IgD-negative memory B cell (primary cell): ENCODE data around the gene ADCY4. TPM values are rescaled to one million over a fixed set of nuclear protein-coding genes. Genes with fewer than 3 reads are reported as not detected.
A peak's percentile ranks its signal among the peaks of the same experiment; 100 is the strongest.

ENCODE experiments used
- H3K27ac Mint-ChIP-seq, 3 donors: one replicate each; pipeline ENCODE4 v1.8.0; 2020 to 2022; ENCODE audit warnings: mild to moderate bottlenecking in 3 of 3, mixed read lengths in 3 of 3, moderate library complexity in 1 of 3
- H3K27me3 Mint-ChIP-seq: one replicate; pipeline ENCODE4 v1.8.0; 2021; ENCODE audit warnings: mixed read lengths
- H3K36me3 Mint-ChIP-seq: one replicate; pipeline ENCODE4 v1.8.0; 2020; ENCODE audit warnings: mild to moderate bottlenecking, mixed read lengths
- H3K4me1 Mint-ChIP-seq, 3 donors: one replicate each; pipeline ENCODE4 v1.8.0; 2020 to 2022; ENCODE audit warnings: mixed read lengths in 3 of 3, mild to moderate bottlenecking in 1 of 3
- H3K4me3 Mint-ChIP-seq, 4 donors: one replicate each; pipeline ENCODE4 v1.8.0; 2020 to 2022; ENCODE audit warnings: mild to moderate bottlenecking in 4 of 4, mixed read lengths in 4 of 4, moderate library complexity in 3 of 4
- H3K9me3 Mint-ChIP-seq, 3 donors: one replicate each; pipeline ENCODE4 v1.8.0; 2020 to 2021; ENCODE audit warnings: mixed read lengths in 3 of 3, mild to moderate bottlenecking in 1 of 3
- polyA plus RNA-seq: library from polyadenylated mRNA; unstranded; fragments of 300-500 nt; fragmentation: Illumina TruSeq; gene quantifications from one replicate; pipeline ENCODE4 v1.2.3, GENCODE V29; 2021

The ADCY4 gene
- polyA plus RNA-seq, 1 donor from 2014 or later = 0.75 TPM

DNA sequence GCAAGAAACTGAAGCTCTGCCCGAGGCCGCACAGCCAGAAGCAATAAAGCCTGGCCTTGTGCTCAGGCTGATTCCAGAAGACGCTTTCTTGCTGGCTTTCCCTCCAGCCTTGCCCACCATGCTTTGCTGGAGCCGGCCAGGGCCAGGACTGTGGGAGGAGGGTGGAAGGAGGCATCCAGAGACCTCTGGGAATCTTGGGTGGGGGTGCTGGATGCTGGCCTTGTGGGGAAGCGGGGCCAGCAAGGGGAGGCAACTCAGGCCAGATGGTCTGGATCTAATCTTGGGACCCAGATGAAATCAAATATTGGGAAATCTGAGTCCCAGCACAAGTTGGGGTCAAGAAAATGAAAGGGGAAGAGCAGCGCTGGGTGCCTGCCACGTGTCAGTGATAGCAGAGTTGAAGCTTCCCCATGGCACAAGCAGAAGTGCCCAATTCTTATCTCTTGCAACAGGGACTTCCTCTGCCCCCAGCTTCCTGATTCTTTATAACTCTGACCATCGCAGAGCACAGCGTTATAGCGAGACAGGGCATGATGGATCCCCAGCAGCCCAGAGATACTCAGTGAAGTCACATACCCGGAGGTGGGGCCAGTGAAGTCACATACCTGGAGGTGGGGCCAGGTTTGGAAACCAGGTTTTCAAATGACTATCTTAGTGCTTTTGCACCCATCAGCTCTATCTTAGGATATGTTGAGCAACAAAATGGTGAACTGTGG is 57.1 kb downstream of the ADCY4 start:
- peaks cover 54 to 66% (median 55%) of the 10 kb centered on the region in 3 donors for H3K4me1 Mint-ChIP-seq
- H3K36me3 Mint-ChIP-seq = peaks cover 3% of the 10 kb centered on the region
- H3K27me3 Mint-ChIP-seq = peaks cover 3% of the 10 kb centered on the region
- H3K9me3 Mint-ChIP-seq = peaks cover 0 to 5% (median 0%) of the 10 kb centered on the region in 3 donors
- H3K4me3 Mint-ChIP-seq = peak overlapping the region in 3 of 4 donors; percentile 36 to 79 (median 75)
- peak overlapping the region; percentile 89 to 95 (median 90) for H3K27ac Mint-ChIP-seq

DNA sequence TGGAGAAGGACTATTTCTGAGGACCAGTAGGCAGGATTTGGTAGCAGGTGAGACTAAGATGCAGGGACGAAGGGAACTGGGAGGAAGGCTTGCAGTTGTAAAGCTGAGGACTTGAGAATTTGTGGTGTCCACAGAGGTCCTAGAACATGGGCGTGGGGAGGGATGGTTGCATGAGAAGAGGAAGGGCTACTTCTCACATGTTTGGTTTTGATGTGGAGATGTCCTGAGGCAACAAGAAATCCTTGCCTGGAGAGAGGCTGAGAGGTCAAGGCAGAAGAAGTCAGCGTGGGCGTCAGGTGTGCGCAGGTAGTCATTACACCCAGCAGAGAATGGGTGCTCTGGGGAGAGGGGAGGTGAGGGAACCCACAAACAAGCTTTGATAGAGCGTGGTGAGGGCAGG is 57.8 kb downstream of the ADCY4 start:
- H3K36me3 Mint-ChIP-seq = peaks cover 3% of the 10 kb centered on the region
- H3K4me1 Mint-ChIP-seq = peaks cover 57 to 73% (median 61%) of the 10 kb centered on the region in 3 donors
- peak overlapping the region in 2 of 4 donors; percentile 1 to 75 for H3K4me3 Mint-ChIP-seq
- H3K27me3 Mint-ChIP-seq = peaks cover 3% of the 10 kb centered on the region
- peak overlapping the region; percentile 50 to 95 (median 61) for H3K27ac Mint-ChIP-seq
- peaks cover 0 to 5% (median 0%) of the 10 kb centered on the region in 3 donors for H3K9me3 Mint-ChIP-seq

DNA sequence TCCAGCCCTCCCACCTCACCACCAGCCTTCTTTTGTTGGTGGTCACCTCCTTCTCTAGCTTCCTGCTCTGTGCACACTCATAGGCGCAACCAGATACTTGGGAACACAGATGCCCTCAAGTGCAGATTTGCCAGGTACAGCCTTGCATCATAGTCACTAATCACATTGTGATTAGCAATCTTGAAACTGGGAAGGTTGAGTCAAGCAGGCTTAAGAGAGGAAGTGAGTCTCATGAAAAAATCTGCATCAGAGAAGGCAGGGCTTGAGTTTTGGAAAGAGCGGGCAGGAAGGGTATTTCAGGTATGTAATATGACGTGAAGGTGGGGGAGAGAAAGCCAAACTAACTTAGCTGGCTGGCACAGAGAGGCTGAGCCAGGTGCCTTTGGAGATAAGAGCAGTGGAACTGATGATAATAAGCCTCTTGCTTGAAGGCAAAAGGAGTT is 60.7 kb downstream of the ADCY4 start:
- Mint-ChIP-seq H3K4me1 (peaks cover 45 to 59% (median 51%) of the 10 kb centered on the region in 3 donors), H3K27ac (peak overlapping the region; percentile 63 to 99 (median 96)), H3K27me3 (no peaks in the 10 kb centered on the region), H3K9me3 (peaks cover 0 to 5% (median 0%) of the 10 kb centered on the region in 3 donors), H3K4me3 (peak overlapping the region; percentile 8 to 74 (median 47)), H3K36me3 (peaks cover 3% of the 10 kb centered on the region)

DNA sequence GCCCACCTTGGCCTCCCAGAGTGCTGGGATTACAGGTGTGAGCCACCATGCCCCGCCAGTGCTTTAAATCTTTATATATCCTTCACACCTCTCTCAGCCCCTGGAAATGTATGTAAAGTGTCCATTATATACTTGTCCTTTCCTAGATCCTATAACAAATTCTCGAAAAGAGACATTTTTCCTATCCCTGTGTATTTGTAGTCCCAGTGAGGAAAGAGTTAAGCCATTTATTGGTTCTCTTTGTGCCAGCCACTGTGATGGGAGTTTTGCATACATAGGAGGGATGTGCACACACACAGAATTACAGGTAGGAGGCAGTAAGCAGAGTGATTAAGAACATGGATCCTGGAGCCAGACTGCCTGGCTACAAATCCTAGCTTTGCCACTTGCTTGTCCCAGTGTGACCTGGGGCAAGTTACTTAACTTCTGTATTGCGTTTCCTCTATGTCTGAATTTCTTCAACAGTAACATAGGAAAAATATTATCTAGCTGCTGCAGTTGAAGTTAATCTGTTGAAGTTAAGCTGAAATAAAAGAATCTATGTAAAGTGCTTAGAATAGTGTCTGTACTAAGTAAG is 61.4 kb downstream of the ADCY4 start:
- H3K36me3 Mint-ChIP-seq = peaks cover 3% of the 10 kb centered on the region
- H3K27me3 Mint-ChIP-seq = no peaks in the 10 kb centered on the region
- peaks cover 0 to 3% (median 0%) of the 10 kb centered on the region in 3 donors for H3K9me3 Mint-ChIP-seq
- H3K27ac Mint-ChIP-seq = peak overlapping the region; percentile 63 to 99 (median 96)
- H3K4me1 Mint-ChIP-seq = peaks cover 39 to 53% (median 46%) of the 10 kb centered on the region in 3 donors
- peak overlapping the region in 3 of 4 donors; percentile 31 to 79 (median 38) for H3K4me3 Mint-ChIP-seq

DNA sequence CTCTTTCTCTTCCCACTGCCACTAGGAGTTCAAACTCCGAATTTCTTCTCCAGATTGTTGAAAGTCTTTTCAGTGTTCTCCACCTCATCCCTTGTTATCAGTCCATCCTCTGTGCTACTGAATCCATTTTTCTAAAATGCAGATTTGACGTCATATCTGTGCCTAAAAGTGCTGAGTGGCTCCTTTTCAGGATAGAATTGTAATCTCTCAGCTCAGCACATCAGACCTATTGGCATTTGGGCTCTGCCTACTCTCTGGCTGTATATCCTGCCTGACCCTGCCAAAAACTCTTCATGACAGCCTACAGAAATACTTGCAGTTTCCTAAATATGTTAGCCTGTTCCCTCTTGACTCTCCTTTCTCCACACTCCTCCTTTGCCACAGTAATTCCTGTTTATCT is 62.4 kb downstream of the ADCY4 start:
- peak overlapping the region in 3 of 4 donors; percentile 48 to 96 (median 74) for H3K4me3 Mint-ChIP-seq
- H3K36me3 Mint-ChIP-seq = no peaks in the 10 kb centered on the region
- H3K27me3 Mint-ChIP-seq = no peaks in the 10 kb centered on the region
- H3K27ac Mint-ChIP-seq = peak overlapping the region; percentile 63 to 99 (median 96)
- H3K9me3 Mint-ChIP-seq = no peaks in the 10 kb centered on the region
- peaks cover 29 to 43% (median 37%) of the 10 kb centered on the region in 3 donors for H3K4me1 Mint-ChIP-seq

DNA sequence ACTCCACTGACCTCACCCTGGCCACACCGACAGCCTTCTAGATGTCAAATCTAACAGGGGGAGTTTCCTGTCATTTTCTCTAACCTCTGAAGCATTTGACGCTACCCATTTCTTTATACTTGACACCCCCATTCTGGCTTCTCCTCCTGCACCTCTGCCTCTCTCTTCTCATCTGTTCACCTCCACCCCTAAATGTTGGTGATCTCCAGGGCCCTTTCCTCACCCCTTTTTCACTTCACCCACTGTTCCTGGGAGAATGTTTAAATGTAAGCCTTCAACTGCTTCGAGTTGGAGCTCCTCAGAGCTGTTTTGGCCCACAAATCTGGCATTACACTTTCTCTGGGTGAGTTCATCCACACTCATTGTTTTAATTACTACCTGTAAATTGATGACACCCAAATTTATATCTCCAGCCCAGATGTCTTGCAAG is 63.0 kb downstream of the ADCY4 start:
- H3K4me1 Mint-ChIP-seq = peaks cover 24 to 40% (median 34%) of the 10 kb centered on the region in 3 donors
- H3K9me3 Mint-ChIP-seq = no peaks in the 10 kb centered on the region
- peak overlapping the region; percentile 89 to 96 (median 96) for H3K4me3 Mint-ChIP-seq
- H3K36me3 Mint-ChIP-seq = peaks cover 1% of the 10 kb centered on the region
- peak overlapping the region; percentile 63 to 99 (median 96) for H3K27ac Mint-ChIP-seq
- H3K27me3 Mint-ChIP-seq = no peaks in the 10 kb centered on the region

DNA sequence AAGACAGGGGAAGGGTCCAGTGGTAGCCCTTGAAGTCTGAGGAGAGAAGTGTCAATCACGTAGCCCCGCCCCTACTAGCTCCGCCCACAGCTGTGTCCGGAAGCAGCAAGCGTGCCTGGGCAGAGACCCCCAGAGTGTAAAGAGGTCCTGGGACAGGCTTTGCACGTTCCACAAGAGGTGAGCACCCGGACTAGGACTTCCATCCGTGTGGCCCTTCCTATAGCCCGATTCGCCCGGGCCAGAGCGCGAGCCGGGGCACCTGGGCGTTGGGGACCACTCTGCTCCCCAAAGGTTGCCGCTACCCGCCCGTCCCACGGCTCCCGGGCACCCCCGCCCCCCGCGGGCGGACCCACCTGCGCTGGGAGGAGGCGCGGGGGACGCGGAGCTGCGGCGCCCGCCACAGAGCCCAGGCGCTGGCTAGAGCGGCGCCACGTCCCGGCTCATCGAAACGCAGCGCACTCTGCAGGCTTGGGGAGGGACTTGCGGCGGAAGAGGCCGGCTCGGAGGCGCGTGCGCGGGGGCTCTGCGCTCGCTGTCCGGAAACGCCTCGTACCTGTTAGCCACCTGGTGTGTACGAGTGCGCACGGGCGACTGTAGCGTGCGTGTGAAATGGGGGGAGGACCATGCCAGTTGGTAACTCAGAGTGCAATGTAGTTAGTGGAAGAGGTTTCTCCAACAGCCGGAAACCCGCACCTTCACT is 63.6 kb downstream of the ADCY4 start, which contains the start of gene RABGGTA:
Gene RABGGTA (minus strand): TSS at position 464 of the 700 bp plus-strand sequence. CDS start 482 bp downstream, outside the sequence.
- Mint-ChIP-seq H3K27me3 (no peaks in the 10 kb centered on the region), H3K4me1 (peaks cover 22 to 37% (median 31%) of the 10 kb centered on the region in 3 donors), H3K9me3 (no peaks in the 10 kb centered on the region), H3K27ac (peak within 1 kb of the TSS; percentile 63 to 99 (median 96)), H3K4me3 (peak within 1 kb of the TSS; percentile 89 to 96 (median 96)), H3K36me3 (peaks cover 7% of the 10 kb centered on the region)

DNA sequence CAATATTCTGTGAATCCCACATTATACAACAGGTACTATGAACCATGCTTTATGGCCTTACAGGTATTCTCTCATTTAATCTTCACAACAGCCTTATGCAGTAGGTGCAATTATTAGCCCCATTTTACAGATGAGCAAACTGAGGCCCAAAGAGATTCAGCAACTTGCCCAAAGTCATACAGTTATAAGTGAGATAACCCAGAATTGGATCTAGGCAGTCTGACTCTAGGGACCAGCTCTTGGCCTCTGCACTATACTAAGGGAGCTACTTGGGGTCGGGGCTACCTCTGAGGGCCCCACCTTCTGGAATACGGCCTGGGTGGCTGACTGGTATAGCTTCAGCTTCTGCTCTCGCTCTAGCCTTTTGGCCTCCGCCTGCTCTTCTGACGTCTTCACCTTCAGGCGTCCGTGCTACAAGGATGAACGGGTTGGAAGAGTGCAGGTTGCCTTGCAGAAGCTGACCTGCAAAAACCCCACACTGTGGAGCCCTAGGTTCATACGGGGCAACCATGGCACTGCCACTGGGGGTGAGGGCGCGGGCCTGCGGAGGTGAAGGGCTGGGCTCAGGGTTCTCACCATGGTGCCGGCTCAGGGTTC is 64.2 kb downstream of the ADCY4 start:
- Mint-ChIP-seq H3K4me1 (peaks cover 22 to 37% (median 31%) of the 10 kb centered on the region in 3 donors), H3K36me3 (peaks cover 7% of the 10 kb centered on the region), H3K27ac (peak overlapping the region; percentile 63 to 99 (median 96)), H3K4me3 (peak overlapping the region; percentile 89 to 96 (median 96)), H3K9me3 (no peaks in the 10 kb centered on the region), H3K27me3 (no peaks in the 10 kb centered on the region)

DNA sequence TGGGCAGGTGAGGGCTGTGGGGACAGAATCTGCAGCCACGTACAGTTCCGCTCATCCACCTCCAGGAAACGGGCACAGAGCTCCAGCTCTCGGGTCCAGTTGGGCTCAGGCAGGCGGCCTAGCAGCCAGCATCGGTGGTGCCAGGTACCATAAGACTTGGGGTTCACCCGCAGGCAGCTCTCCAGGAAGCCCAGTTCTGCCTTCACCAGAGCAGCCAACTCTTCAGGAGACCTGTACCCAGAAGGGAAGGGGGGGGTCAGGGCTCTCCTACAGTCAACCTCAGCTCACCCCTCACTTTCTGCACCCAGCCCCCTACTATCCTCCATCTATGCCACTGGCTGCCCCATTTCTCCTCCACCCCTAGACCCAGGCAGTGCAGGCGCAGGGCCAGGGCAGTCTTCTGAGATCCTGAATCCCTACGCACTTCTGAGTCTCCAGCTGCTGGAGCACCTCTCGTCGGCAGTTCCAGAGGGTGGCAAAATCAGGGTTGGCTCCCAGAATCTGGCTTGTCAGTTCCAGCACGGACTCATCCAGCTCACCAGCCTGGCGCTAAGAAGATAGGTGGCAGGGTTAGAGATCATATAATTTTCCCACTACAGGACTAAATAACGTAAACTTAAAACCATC is 64.8 kb downstream of the ADCY4 start:
- Mint-ChIP-seq H3K9me3 (no peaks in the 10 kb centered on the region), H3K36me3 (peaks cover 7% of the 10 kb centered on the region), H3K27ac (peak overlapping the region; percentile 63 to 99 (median 96)), H3K27me3 (no peaks in the 10 kb centered on the region), H3K4me1 (peaks cover 20 to 32% (median 31%) of the 10 kb centered on the region in 3 donors), H3K4me3 (peak overlapping the region; percentile 30 to 96 (median 78))

DNA sequence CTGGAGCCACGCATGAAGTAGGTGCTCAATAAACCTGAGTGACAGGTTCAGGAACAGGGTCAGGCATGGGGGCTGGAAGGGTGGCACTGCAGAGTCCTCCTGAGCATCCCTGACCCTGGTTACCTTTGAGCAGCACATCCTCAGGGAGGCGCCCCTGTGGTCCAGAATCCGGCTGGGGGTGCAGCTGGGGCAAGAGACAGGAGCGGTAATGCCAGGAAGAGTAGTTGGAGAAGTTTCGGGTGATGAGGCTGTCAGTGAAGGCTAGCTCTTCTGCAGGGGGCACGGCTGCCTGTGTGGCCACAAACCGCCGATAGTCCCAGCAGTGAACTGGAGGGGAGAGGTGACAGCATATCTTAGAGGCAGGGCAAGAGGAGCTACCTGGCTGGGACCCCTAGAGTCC is 65.5 kb downstream of the ADCY4 start:
- Mint-ChIP-seq H3K36me3 (peaks cover 7% of the 10 kb centered on the region), H3K27ac (peak overlapping the region in 1 of 3 donors; percentile 30)

More for the DNA sequence above, 65.5 kb downstream of the ADCY4 start:
- peaks cover 19 to 31% (median 30%) of the 10 kb centered on the region in 3 donors for H3K4me1 Mint-ChIP-seq
- no peaks in the 10 kb centered on the region for H3K9me3 Mint-ChIP-seq
- H3K27me3 Mint-ChIP-seq = no peaks in the 10 kb centered on the region
- H3K4me3 Mint-ChIP-seq = peak overlapping the region in 1 of 4 donors; percentile 96

Other genes starting within 250 kb of the ADCY4 start
- 50.2 TPM for gene PCK2, start 240.8 kb downstream of the ADCY4 start, polyA plus RNA-seq
- 74.5 TPM for gene DCAF11, start 220.3 kb downstream of the ADCY4 start, polyA plus RNA-seq
- gene NRL, start 220.1 kb downstream of the ADCY4 start, polyA plus RNA-seq = 2.6 TPM
- gene FITM1, start 204.4 kb downstream of the ADCY4 start, polyA plus RNA-seq = 1.1 TPM
- gene PSME1, start 198.9 kb downstream of the ADCY4 start, polyA plus RNA-seq = 804 TPM
- gene EMC9, start 193.5 kb downstream of the ADCY4 start, polyA plus RNA-seq = 18.2 TPM
- gene PSME2, start 188.5 kb downstream of the ADCY4 start, polyA plus RNA-seq = 328 TPM
- 54.3 TPM for gene RNF31, start 187.6 kb downstream of the ADCY4 start, polyA plus RNA-seq
- gene IRF9, start 173.8 kb downstream of the ADCY4 start, polyA plus RNA-seq = 136 TPM
- 12.5 TPM for gene REC8, start 163.0 kb downstream of the ADCY4 start, polyA plus RNA-seq
- 15.8 TPM for gene IPO4, start 146.3 kb downstream of the ADCY4 start, polyA plus RNA-seq
- 25.1 TPM for gene TM9SF1, start 139.6 kb downstream of the ADCY4 start, polyA plus RNA-seq
- 0.84 TPM for gene TSSK4, start 129.4 kb downstream of the ADCY4 start, polyA plus RNA-seq
- 170 TPM for gene CHMP4A, start 121.6 kb downstream of the ADCY4 start, polyA plus RNA-seq
- gene MDP1, start 119.0 kb downstream of the ADCY4 start, polyA plus RNA-seq = 33.5 TPM
- 273 TPM for gene NEDD8, start 102.7 kb downstream of the ADCY4 start, polyA plus RNA-seq
- 64.1 TPM for gene GMPR2, start 102.1 kb downstream of the ADCY4 start, polyA plus RNA-seq
- 186 TPM for gene TINF2, start 92.4 kb downstream of the ADCY4 start, polyA plus RNA-seq
- gene TGM1, start 71.9 kb downstream of the ADCY4 start, polyA plus RNA-seq = not detected
- 37.9 TPM for gene RABGGTA, start 63.5 kb downstream of the ADCY4 start, polyA plus RNA-seq
- 27.3 TPM for gene DHRS1, start 35.3 kb downstream of the ADCY4 start, polyA plus RNA-seq
- gene NOP9, start 35.2 kb downstream of the ADCY4 start, polyA plus RNA-seq = 1.6 TPM
- gene CIDEB, start 27.1 kb downstream of the ADCY4 start, polyA plus RNA-seq = 19.2 TPM
- 0.97 TPM for gene LTB4R2, start 24.9 kb downstream of the ADCY4 start, polyA plus RNA-seq
- gene LTB4R, start 23.6 kb downstream of the ADCY4 start, polyA plus RNA-seq = 2.5 TPM
- gene RIPK3, start 4.9 kb upstream of the ADCY4 start, polyA plus RNA-seq = 14.8 TPM
- gene NFATC4, start 33.1 kb upstream of the ADCY4 start, polyA plus RNA-seq = 0.20 TPM
- not detected for gene NYNRIN, start 63.9 kb upstream of the ADCY4 start, polyA plus RNA-seq
- 2.9 TPM for gene CBLN3, start 94.6 kb upstream of the ADCY4 start, polyA plus RNA-seq
- gene KHNYN, start 94.9 kb upstream of the ADCY4 start, polyA plus RNA-seq = 26.5 TPM
- gene SDR39U1, start 107.7 kb upstream of the ADCY4 start, polyA plus RNA-seq = 94.0 TPM
- not detected for gene CMA1, start 173.2 kb upstream of the ADCY4 start, polyA plus RNA-seq
- gene CTSG, start 241.2 kb upstream of the ADCY4 start, polyA plus RNA-seq = not detected